HepG2 (cell line): ENCODE measurements around the gene KCNQ1OT1. TPM values are rescaled to one million over a fixed set of nuclear protein-coding genes. Genes with fewer than 3 reads are reported as not detected.

Source experiments
- ARID4A ChIP-seq: sonication (generic); formaldehyde crosslinking; IDR thresholded peaks from 2 replicates; pipeline ENCODE4 v1.5.0; 2020; ENCODE audit warnings: mild to moderate bottlenecking, missing genetic modification reagents, borderline replicate concordance
- BCLAF1 ChIP-seq: fragments of 450-650 bp; IDR thresholded peaks from 2 replicates; pipeline ENCODE4 v1.6.1; 2017; ENCODE audit warnings: mild to moderate bottlenecking
- CCDC6 ChIP-seq: sonication (generic); formaldehyde crosslinking; IDR thresholded peaks from 2 replicates; pipeline ENCODE4 v1.8.1; 2022; ENCODE audit warnings: mild to moderate bottlenecking, missing genetic modification reagents, moderate library complexity
- DMAP1 ChIP-seq: IDR thresholded peaks from 2 replicates; pipeline ENCODE4 v1.6.1; 2016
- FOXK1 ChIP-seq: sonication (generic); formaldehyde crosslinking; IDR thresholded peaks from 2 replicates; pipeline ENCODE4 v1.4.0; 2020; ENCODE audit warnings: low read depth, missing genetic modification reagents, borderline replicate concordance
- ZNF207 ChIP-seq: fragments of 450-650 bp; IDR thresholded peaks from 2 replicates; pipeline ENCODE4 v1.6.1; 2016; ENCODE audit warnings: antibody characterized with exemption, borderline replicate concordance
- ZNF331 ChIP-seq: sonication (generic); formaldehyde crosslinking; IDR thresholded peaks from 2 replicates; pipeline ENCODE4 v1.4.0; 2020; ENCODE audit warnings: missing genetic modification reagents
- ZNF441 ChIP-seq: sonication (generic); formaldehyde crosslinking; IDR thresholded peaks from 2 replicates; pipeline ENCODE4 v1.7.0; 2021; ENCODE audit warnings: missing genetic modification reagents, borderline replicate concordance
- ZNF672 ChIP-seq: sonication (generic); formaldehyde crosslinking; IDR thresholded peaks from 2 replicates; pipeline ENCODE4 v1.8.1; 2022; ENCODE audit warnings: missing genetic modification reagents
- polyA plus RNA-seq, 8 experiments: library from polyadenylated mRNA; depleted of rRNA in 3 of 8; stranded (reverse) in 7 of 8; unstranded in 1 of 8; fragments of >200 nt; fragmentation: Illumina TruSeq in 4 of 8; extraction: Trizol in 4 of 8; gene quantifications; 2 replicates each; pipeline versions ENCODE4 v1.2.1 to v1.2.3, GENCODE V29; 2011 to 2016; ENCODE audit warnings: low read depth in 4 of 8, missing spikeins in 1 of 8, mixed read lengths in 1 of 8; ENCODE audit not compliant: insufficient read depth in 1 of 8
- total RNA-seq, 5 experiments: library from RNA; depleted of rRNA; stranded (reverse); fragments of >200 nt; fragmentation: Illumina TruSeq; extraction: Trizol; gene quantifications; 2 replicates each; pipeline ENCODE4 v1.2.3, GENCODE V29; 2016; ENCODE audit warnings: low read depth in 1 of 5

KCNQ1OT1 gene
- total and polyA plus RNA-seq, 2 of the 13 experiments (the other 11 are each of a cell fraction or from before 2014, with no cell fraction given) = 1.3 to 18.9 TPM

DNA sequence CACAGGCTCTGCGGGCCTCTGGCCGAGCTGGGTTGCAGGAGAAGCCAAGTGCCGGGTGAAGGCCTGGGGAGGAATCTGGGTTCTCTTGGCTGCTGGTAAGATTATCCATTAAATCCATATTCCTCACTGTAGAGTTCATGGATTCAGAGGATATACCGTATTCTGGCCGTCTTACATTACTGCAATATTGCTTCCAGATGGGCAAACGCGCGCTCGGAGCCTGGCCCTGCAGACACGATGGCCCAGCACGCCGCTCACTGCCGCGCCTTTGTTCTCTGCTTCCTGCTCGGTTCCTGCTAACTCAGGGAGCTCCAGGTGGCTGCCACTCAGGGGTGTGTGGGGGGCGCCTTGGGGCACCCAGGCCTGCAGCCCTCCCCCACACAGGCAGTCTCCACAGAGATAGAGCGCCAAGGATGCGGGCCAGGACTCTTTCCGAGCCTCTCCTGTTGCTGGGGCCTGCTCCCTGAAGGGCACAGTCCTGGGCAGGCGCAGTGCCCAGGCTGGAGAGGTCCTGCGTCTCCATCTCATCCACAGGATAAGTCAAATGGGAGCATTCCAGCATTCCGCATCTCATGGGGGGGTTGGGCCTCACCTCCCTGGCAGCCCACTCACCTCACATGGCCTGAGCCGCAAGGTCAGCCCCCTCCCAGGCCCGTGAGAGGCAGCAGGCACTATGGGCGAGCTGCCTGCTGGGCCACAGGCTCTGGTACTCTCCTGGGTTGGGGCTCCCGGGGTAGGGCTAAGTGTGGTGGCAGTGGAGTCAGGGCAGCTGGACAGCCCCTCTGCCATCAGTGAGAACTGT, 14.1 kb upstream of the KCNQ1OT1 start (continued):
- TF ChIP-seq ZNF331 (CRISPR knock-in tag) (no peak), DMAP1 (CRISPR knock-in tag) (no peak), ZNF672 (CRISPR knock-in tag) (no peak), FOXK1 (CRISPR knock-in tag) (no peak), BCLAF1 (no peak), ARID4A (CRISPR knock-in tag) (no peak), ZNF441 (no peak), ZNF207 (no peak), CCDC6 (CRISPR knock-in tag) (no peak)
